Spleen (tissue), 11 donors: ENCODE results near the gene RNH1. TPM values are rescaled to one million over a fixed set of nuclear protein-coding genes. Genes with fewer than 3 reads are reported as not detected.

Experiments used
- DNase-seq: peaks from one replicate; pipeline ENCODE4 v3.0.0-alpha.2; 2020
- H3K27ac ChIP-seq, 8 donors: fragments of 200-600 bp; sonication (generic) in 7 of 8; 1 replicate in 4 of 8; 2 replicates in 4 of 8; pipeline versions ENCODE4 v1.5.0 to v1.8.0; 2016 to 2021; ENCODE audit warnings: inconsistent platforms in 4 of 8, mild to moderate bottlenecking in 4 of 8, moderate library complexity in 1 of 8
- H3K27me3 ChIP-seq, 7 donors: fragments of 200-600 bp; sonication (generic) in 6 of 7; replicated peaks in 1 of 7; 1 replicate in 4 of 7; 2 replicates in 3 of 7; pipeline versions ENCODE4 v1.5.0 to v1.8.0; 2016 to 2021; ENCODE audit warnings: inconsistent platforms in 3 of 7, mild to moderate bottlenecking in 1 of 7
- H3K36me3 ChIP-seq, 6 donors: fragments of 200-600 bp; sonication (generic) in 5 of 6; 1 replicate in 4 of 6; 2 replicates in 2 of 6; pipeline versions ENCODE4 v1.5.0 to v1.8.0; 2016 to 2021; ENCODE audit warnings: inconsistent platforms in 2 of 6
- H3K4me1 ChIP-seq, 6 donors: fragments of 200-600 bp; sonication (generic) in 5 of 6; 1 replicate in 3 of 6; 2 replicates in 3 of 6; pipeline versions ENCODE4 v1.5.0 to v1.8.0; 2016 to 2021; ENCODE audit warnings: inconsistent platforms in 3 of 6
- H3K4me3 ChIP-seq, 8 donors: fragments of 200-600 bp; sonication (generic) in 7 of 8; 1 replicate in 4 of 8; 2 replicates in 4 of 8; pipeline versions ENCODE4 v1.5.0 to v1.8.0; 2016 to 2021; ENCODE audit warnings: inconsistent platforms in 4 of 8, mild to moderate bottlenecking in 4 of 8, moderate library complexity in 2 of 8
- H3K9me3 ChIP-seq, 8 donors: fragments of 200-600 bp; sonication (generic) in 7 of 8; 1 replicate in 4 of 8; 2 replicates in 4 of 8; pipeline versions ENCODE4 v1.5.0 to v1.8.0; 2016 to 2021; ENCODE audit warnings: inconsistent platforms in 4 of 8
- POLR2A ChIP-seq, 3 donors: fragments of 450-650 bp; IDR thresholded peaks; one replicate each; pipeline ENCODE4 v1.5.1; 2017; ENCODE audit warnings: antibody characterized with exemption in 3 of 3, mild to moderate bottlenecking in 1 of 3
- POLR2AphosphoS5 ChIP-seq, 3 donors: sonication (generic); formaldehyde crosslinking; IDR thresholded peaks; one replicate each; pipeline ENCODE4 v1.5.1; 2017; ENCODE audit warnings: antibody characterized with exemption in 3 of 3
- WGBS, 5 donors: extraction: QIAGEN DNeasy Blood & Tissue Kit in 3 of 5; methylation state at CpG; one replicate each; pipeline versions ENCODE4 v1.1.5 to v1.1.7; 2013 to 2018; 5-methylcytosine and 5-hydroxymethylcytosine counted together
- intact Hi-C: fragments of 100-400 bp; cut with DNase I; formaldehyde crosslinking; loops from one replicate; pipeline ENCODE4 v1.15.0; 2023; ENCODE audit warnings: low total_unique reads
- polyA plus RNA-seq, 3 donors: library from polyadenylated mRNA; stranded (reverse); fragments of 200-250 nt; gene quantifications; one replicate each; pipeline ENCODE4 v1.2.1, GENCODE V29; 2013
- total RNA-seq, 7 donors: library from RNA; depleted of rRNA in 3 of 7; stranded (reverse); fragments of >200 nt in 3 of 7; fragmentation: NEBNext Ultra II Directional in 4 of 7; extraction: Animal tissue kit (Norgen Biotek cat#: 25700) in 4 of 7; gene quantifications; one replicate each; pipeline versions ENCODE4 v1.1.0 to v1.2.1, GENCODE V29; 2016 to 2021
- TF ChIP-seq, protein P1 (sequence below), 11 experiments: fragments of 200-600 bp in 7 of 11; fragments of 450-650 bp in 4 of 11; sonication (generic) in 4 of 11; IDR thresholded peaks in 8 of 11; conservative IDR thresholded peaks in 3 of 11; 1 replicate in 7 of 11; 2 replicates in 4 of 11; pipeline versions ENCODE4 v1.4.0 to v1.8.0; 2016 to 2021; ENCODE audit warnings: antibody characterized with exemption in 11 of 11, inconsistent platforms in 4 of 11, mild to moderate bottlenecking in 1 of 11
- donor health status: healthy with polysubstance abuse.
- donor health status: DM: no; HTN: no; CAD: no; lungs with moderate emphysema.
- donor health status: DM: no; HTN: no; CAD: no.
- donor health status: Bipolar disorder and iron deficiency.
- donor health status: healthy.
- donor health status: DM: no; HTN: no; CAD: no.
- donor health status: DM: yes; HTN: yes; CAD: no.

Gene RNH1
- total and polyA plus RNA-seq, 10 donors: 72.8 to 159 (median 145) TPM

DNA sequence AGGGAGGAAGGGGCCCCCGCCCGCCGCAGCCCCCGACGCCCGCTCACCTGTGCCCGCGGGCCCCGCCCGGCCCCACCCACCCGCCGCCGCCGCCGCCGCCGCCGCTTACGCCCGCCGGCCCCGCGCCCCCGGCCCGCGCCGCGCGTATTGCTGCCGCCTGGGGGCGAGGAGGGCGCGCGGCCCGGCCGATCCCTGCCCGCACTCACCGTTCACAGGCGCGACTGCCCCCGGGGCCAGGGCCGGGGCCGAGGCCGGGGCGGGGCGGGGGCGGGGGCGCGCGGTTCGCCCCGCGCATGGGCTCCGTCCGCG is 28.1 kb upstream of the RNH1 start:
- WGBS, 5 donors: 0 to 20% (median 3%) methylated on average over 1 to 54 of the region's 56 CpGs

DNA sequence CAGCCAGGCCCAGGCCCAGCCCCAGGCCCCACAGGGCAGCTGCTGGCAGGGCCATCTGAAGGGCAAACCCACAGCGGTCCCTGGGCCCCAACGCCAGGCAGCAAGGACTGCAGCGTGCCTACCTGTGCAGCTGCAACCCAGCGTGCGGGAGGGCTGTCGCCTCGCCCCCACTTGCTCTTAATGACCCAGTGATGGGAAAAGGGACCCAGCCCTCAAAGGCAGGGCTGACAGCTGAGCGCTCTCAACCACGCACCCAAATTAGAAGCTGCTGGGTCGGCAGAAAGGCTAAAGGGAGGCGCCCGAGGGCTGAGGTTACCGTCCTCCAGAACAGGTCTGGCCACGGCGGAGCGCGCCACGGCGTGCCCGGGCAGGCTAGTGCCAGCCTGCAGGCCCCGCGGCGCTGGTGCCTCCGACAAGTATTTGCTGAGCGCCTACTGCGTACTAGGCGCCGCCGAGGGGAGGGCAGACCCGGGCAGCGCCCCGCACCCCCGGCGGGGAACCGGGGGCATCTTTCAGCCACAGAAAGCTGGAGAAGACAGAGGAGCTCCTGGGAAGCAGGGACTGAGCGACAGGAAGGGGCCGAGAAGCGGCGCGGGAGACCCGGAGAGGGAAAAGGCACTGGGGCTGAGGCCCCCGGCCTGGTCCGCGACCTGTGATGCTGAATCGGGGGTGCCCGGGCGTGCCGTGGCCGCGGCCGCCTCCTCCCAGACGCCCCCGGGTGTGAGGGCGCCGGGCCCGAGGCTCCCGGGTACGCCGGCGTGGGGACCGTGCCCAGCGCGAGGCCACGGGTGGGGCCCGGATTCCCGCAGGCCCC is 27.6 kb upstream of the RNH1 start:
- peak overlapping the region; percentile 66 to 96 (median 76) for H3K4me3 ChIP-seq
- DNase-seq: peak; percentile 89
- H3K36me3 ChIP-seq: peaks cover 0 to 38% (median 26%) of the 10 kb centered on the region in 6 donors
- H3K27ac ChIP-seq: peak overlapping the region in 7 of 8 donors; percentile 3 to 95 (median 58)
- intact Hi-C loops: no loop called here
- peaks cover 0 to 24% (median 0%) of the 10 kb centered on the region in 7 donors for H3K27me3 ChIP-seq
- H3K9me3 ChIP-seq: no peaks in the 10 kb centered on the region
- TF ChIP-seq, protein P1, sequence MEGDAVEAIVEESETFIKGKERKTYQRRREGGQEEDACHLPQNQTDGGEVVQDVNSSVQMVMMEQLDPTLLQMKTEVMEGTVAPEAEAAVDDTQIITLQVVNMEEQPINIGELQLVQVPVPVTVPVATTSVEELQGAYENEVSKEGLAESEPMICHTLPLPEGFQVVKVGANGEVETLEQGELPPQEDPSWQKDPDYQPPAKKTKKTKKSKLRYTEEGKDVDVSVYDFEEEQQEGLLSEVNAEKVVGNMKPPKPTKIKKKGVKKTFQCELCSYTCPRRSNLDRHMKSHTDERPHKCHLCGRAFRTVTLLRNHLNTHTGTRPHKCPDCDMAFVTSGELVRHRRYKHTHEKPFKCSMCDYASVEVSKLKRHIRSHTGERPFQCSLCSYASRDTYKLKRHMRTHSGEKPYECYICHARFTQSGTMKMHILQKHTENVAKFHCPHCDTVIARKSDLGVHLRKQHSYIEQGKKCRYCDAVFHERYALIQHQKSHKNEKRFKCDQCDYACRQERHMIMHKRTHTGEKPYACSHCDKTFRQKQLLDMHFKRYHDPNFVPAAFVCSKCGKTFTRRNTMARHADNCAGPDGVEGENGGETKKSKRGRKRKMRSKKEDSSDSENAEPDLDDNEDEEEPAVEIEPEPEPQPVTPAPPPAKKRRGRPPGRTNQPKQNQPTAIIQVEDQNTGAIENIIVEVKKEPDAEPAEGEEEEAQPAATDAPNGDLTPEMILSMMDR (IDR thresholded peaks at IDR 0.05 in 8 of 11, conservative IDR thresholded peaks at IDR 0.05 in 3 of 11): no peak
- no peak for TF ChIP-seq POLR2A (IDR thresholded peaks at IDR 0.05)
- peak in 2 of 3 donors; percentile 30 to 57 for TF ChIP-seq POLR2AphosphoS5 (IDR thresholded peaks at IDR 0.05)
- H3K4me1 ChIP-seq: peaks cover 29 to 64% (median 54%) of the 10 kb centered on the region in 6 donors
- 5 to 12% (median 9%) methylated on average over 39 to 66 of the region's 66 CpGs for WGBS, 5 donors

More for the DNA sequence above, 28.1 kb upstream of the RNH1 start:
- intact Hi-C loops: no loop called here
- TF ChIP-seq, protein P1 (IDR thresholded peaks at IDR 0.05 in 8 of 11, conservative IDR thresholded peaks at IDR 0.05 in 3 of 11): no peak
- no peak for TF ChIP-seq POLR2A (IDR thresholded peaks at IDR 0.05)
- TF ChIP-seq POLR2AphosphoS5 (IDR thresholded peaks at IDR 0.05): no peak
- peaks cover 0 to 24% (median 0%) of the 10 kb centered on the region in 7 donors for H3K27me3 ChIP-seq
- H3K36me3 ChIP-seq: peaks cover 0 to 33% (median 26%) of the 10 kb centered on the region in 6 donors
- no peaks in the 10 kb centered on the region for H3K9me3 ChIP-seq
- H3K27ac ChIP-seq: peak overlapping the region in 4 of 8 donors; percentile 54 to 95 (median 92)
- H3K4me1 ChIP-seq: peaks cover 29 to 64% (median 54%) of the 10 kb centered on the region in 6 donors
- H3K4me3 ChIP-seq: peak overlapping the region; percentile 66 to 96 (median 76)
- no peak for DNase-seq

DNA sequence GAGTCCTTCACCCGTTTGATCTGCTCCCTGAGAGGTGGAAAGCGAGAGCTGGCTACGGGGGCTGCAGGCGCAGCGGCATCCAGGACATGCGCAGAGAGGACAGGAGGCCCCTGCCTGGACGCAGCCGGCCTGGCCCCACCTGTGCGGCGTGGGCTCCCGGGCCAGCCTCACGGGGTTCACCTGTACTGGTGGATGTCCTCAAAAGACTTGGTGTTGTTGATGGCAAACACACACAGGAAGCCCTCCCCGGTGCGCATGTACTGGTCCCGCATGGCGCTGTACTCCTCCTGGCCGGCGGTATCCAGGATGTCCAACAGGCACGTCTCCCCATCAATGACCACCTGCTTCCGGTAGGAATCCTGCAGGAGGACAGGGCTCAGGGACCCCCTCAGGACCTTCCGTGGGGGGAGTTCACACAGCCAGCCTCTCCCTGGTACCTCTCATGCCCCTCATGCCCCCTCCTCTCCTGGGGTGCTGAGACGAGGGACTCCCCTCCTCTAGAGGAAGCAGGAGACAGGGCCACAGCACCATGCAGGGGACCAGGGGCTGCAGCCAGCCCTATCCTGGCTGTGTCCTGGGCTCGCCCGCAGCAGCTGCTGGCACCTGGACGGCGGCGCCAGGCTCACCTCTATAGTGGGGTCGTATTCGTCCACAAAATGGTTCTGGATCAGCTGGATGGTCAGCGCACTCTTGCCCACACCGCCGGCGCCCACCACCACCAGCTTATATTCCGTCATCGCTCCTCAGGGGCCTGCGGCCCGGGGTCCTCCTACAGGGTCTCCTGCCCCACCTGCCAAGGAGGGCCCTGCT is 26.7 kb upstream of the RNH1 start:
- TF ChIP-seq POLR2AphosphoS5 (IDR thresholded peaks at IDR 0.05) (peak in 1 of 3 donors; percentile 4), POLR2A (IDR thresholded peaks at IDR 0.05) (no peak)
- Histone ChIP-seq H3K9me3 (no peaks in the 10 kb centered on the region), H3K36me3 (peaks cover 0 to 38% (median 26%) of the 10 kb centered on the region in 6 donors), H3K27ac (peak overlapping the region in 1 of 8 donors; percentile 58), H3K27me3 (peaks cover 0 to 24% (median 0%) of the 10 kb centered on the region in 7 donors), H3K4me3 (peak overlapping the region in 6 of 8 donors; percentile 69 to 96 (median 77)), H3K4me1 (peaks cover 29 to 64% (median 54%) of the 10 kb centered on the region in 6 donors)
- intact Hi-C loops: no loop called here
- WGBS, 5 donors: 92 to 96% (median 93%) methylated on average over 7 to 37 of the region's 37 CpGs
- DNase-seq: peak; percentile 82

DNA sequence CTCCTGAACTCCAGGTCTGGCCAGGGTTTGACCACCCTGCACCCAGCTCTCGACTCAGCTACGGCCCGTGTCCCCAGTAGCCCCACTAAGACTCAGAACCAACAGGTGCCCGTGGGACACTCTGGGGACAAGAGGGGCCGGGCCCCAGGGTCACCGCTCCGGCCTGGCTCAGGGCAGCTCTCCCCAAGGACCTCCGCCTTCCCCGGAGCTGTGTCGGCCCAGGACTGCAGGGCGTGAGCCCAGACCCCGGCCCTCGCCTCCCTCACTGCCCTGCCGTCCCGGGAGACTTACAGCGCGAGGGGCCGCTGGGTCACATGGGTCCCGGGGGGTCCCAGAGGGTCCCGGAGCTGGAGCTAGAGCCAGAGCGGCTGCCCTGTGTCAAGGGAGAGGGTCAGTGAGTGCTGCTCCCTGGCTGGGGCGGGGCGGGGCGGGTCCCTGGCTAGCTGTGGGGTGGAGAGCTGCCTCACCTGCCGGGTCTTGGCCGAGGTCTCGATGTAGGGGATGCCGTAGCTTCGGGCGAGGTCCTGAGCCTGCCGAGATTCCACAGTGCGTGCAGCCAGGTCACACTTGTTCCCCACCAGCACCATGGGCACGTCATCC is 26.0 kb upstream of the RNH1 start:
- peaks cover 27 to 59% (median 50%) of the 10 kb centered on the region in 6 donors for H3K4me1 ChIP-seq
- peak; percentile 81 for DNase-seq
- peak overlapping the region in 1 of 8 donors; percentile 8 for H3K27ac ChIP-seq
- intact Hi-C loops: no loop called here
- TF ChIP-seq POLR2A (IDR thresholded peaks at IDR 0.05) (no peak), POLR2AphosphoS5 (IDR thresholded peaks at IDR 0.05) (no peak)
- TF ChIP-seq, protein P1 (IDR thresholded peaks at IDR 0.05 in 8 of 11, conservative IDR thresholded peaks at IDR 0.05 in 3 of 11): no peak
- peaks cover 0 to 24% (median 0%) of the 10 kb centered on the region in 7 donors for H3K27me3 ChIP-seq
- peak overlapping the region in 1 of 8 donors; percentile 96 for H3K4me3 ChIP-seq
- 93 to 97% (median 95%) methylated on average over 13 to 33 of the region's 33 CpGs for WGBS, 5 donors
- no peaks in the 10 kb centered on the region for H3K9me3 ChIP-seq
- H3K36me3 ChIP-seq: peaks cover 0 to 38% (median 26%) of the 10 kb centered on the region in 6 donors
